Vagina (tissue), 2 donors: Measurements from ENCODE around the gene GPR173. TPM values are rescaled to one million over a fixed set of nuclear protein-coding genes. Genes with fewer than 3 reads are reported as not detected.

Experiments used
- DNase-seq, 2 donors: peaks; one replicate each; pipeline ENCODE4 v3.0.0-alpha.2; 2017; ENCODE audit errors: extremely low spot score in 2 of 2
- H3K27ac ChIP-seq: fragments of 200-600 bp; sonication (generic); one replicate; pipeline ENCODE4 v1.5.1; 2019
- H3K27me3 ChIP-seq: fragments of 200-600 bp; sonication (generic); one replicate; pipeline ENCODE4 v1.5.1; 2019
- H3K36me3 ChIP-seq, 2 donors: fragments of 200-600 bp; sonication (generic); one replicate each; pipeline ENCODE4 v1.5.1; 2017 to 2019
- H3K4me1 ChIP-seq: fragments of 200-600 bp; sonication (generic); one replicate; pipeline ENCODE4 v1.5.1; 2019
- H3K4me3 ChIP-seq, 2 donors: fragments of 200-600 bp; sonication (generic); 1 replicate in 1 of 2; 2 replicates in 1 of 2; pipeline ENCODE4 v1.5.1; 2016 to 2019
- H3K9me3 ChIP-seq: fragments of 200-600 bp; sonication (generic); one replicate; pipeline ENCODE4 v1.5.1; 2019
- POLR2A ChIP-seq, 2 donors: fragments of 450-650 bp; IDR thresholded peaks; one replicate each; pipeline ENCODE4 v1.6.1; 2017; ENCODE audit warnings: antibody characterized with exemption in 2 of 2, mild to moderate bottlenecking in 2 of 2, moderate library complexity in 2 of 2
- POLR2AphosphoS5 ChIP-seq, 2 donors: sonication (generic); formaldehyde crosslinking; IDR thresholded peaks; one replicate each; pipeline ENCODE4 v1.9.0; 2017; ENCODE audit warnings: antibody characterized with exemption in 2 of 2, mild to moderate bottlenecking in 2 of 2, low read depth in 1 of 2; ENCODE audit not compliant: insufficient read depth in 1 of 2
- intact Hi-C: fragments of 100-400 bp; cut with DNase I; formaldehyde crosslinking; loops from one replicate; pipeline ENCODE4 v1.15.1; 2023
- total RNA-seq: library from RNA; depleted of rRNA; stranded (reverse); fragments of >200 nt; gene quantifications from one replicate; pipeline ENCODE4 v1.2.3, GENCODE V29; 2016
- TF ChIP-seq, protein P1 (sequence below), 3 experiments: fragments of 450-650 bp in 2 of 3; fragments of 200-600 bp in 1 of 3; sonication (generic) in 1 of 3; IDR thresholded peaks; one replicate each; pipeline ENCODE4 v1.5.1; 2017 to 2019; ENCODE audit warnings: antibody characterized with exemption in 3 of 3, mild to moderate bottlenecking in 2 of 3, moderate library complexity in 2 of 3

Gene GPR173
- total RNA-seq, 1 donor from 2014 or later = 2.2 TPM

GRCh38 chrX:53114864-53115549 lies 66.4 kb downstream of the GPR173 start:
- intact Hi-C loops = no loop called here
- no peaks in the 10 kb centered on the region for H3K4me1 ChIP-seq
- peak overlapping the region; percentile 17 for H3K27ac ChIP-seq
- H3K4me3 ChIP-seq = no peak overlapping the region
- no peaks in the 10 kb centered on the region for H3K36me3 ChIP-seq
- no peaks in the 10 kb centered on the region for H3K27me3 ChIP-seq
- DNase-seq = no peak
- no peaks in the 10 kb centered on the region for H3K9me3 ChIP-seq
- TF ChIP-seq POLR2AphosphoS5 (IDR thresholded peaks at IDR 0.05; ENCODE audit: insufficient read depth in 1 of 2, low read depth in 1 of 2) = no peak
- TF ChIP-seq POLR2A (IDR thresholded peaks at IDR 0.05) = no peak
- TF ChIP-seq, protein P1, sequence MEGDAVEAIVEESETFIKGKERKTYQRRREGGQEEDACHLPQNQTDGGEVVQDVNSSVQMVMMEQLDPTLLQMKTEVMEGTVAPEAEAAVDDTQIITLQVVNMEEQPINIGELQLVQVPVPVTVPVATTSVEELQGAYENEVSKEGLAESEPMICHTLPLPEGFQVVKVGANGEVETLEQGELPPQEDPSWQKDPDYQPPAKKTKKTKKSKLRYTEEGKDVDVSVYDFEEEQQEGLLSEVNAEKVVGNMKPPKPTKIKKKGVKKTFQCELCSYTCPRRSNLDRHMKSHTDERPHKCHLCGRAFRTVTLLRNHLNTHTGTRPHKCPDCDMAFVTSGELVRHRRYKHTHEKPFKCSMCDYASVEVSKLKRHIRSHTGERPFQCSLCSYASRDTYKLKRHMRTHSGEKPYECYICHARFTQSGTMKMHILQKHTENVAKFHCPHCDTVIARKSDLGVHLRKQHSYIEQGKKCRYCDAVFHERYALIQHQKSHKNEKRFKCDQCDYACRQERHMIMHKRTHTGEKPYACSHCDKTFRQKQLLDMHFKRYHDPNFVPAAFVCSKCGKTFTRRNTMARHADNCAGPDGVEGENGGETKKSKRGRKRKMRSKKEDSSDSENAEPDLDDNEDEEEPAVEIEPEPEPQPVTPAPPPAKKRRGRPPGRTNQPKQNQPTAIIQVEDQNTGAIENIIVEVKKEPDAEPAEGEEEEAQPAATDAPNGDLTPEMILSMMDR (IDR thresholded peaks at IDR 0.05) = no peak

GRCh38 chrX:53115550-53115874 lies 66.9 kb downstream of the GPR173 start:
- H3K27ac ChIP-seq = peak overlapping the region; percentile 17

GRCh38 chrX:53116101-53116500 lies 67.5 kb downstream of the GPR173 start:
- H3K4me3 ChIP-seq = no peak overlapping the region

More at GRCh38 chrX:53115550-53115874, 66.9 kb downstream of the GPR173 start:
- H3K27me3 ChIP-seq = no peaks in the 10 kb centered on the region
- DNase-seq = no peak
- no peaks in the 10 kb centered on the region for H3K4me1 ChIP-seq
- TF ChIP-seq POLR2A (IDR thresholded peaks at IDR 0.05) = no peak
- TF ChIP-seq, protein P1 (IDR thresholded peaks at IDR 0.05) = no peak
- no peak for TF ChIP-seq POLR2AphosphoS5 (IDR thresholded peaks at IDR 0.05; ENCODE audit: insufficient read depth in 1 of 2, low read depth in 1 of 2)
- no peak overlapping the region for H3K4me3 ChIP-seq
- intact Hi-C loops = no loop called here
- H3K36me3 ChIP-seq = no peaks in the 10 kb centered on the region
- no peaks in the 10 kb centered on the region for H3K9me3 ChIP-seq

GRCh38 chrX:53122013-53122412 lies 73.4 kb downstream of the GPR173 start:
- Histone ChIP-seq H3K9me3 (no peaks in the 10 kb centered on the region), H3K27me3 (no peaks in the 10 kb centered on the region), H3K36me3 (no peaks in the 10 kb centered on the region), H3K4me1 (no peaks in the 10 kb centered on the region), H3K27ac (no peak overlapping the region), H3K4me3 (no peak overlapping the region)
- TF ChIP-seq POLR2A (IDR thresholded peaks at IDR 0.05) (no peak), POLR2AphosphoS5 (IDR thresholded peaks at IDR 0.05; ENCODE audit: insufficient read depth in 1 of 2, low read depth in 1 of 2) (no peak)
- TF ChIP-seq, protein P1 (IDR thresholded peaks at IDR 0.05) = no peak
- intact Hi-C loops = no loop called here
- DNase-seq = no peak

More at GRCh38 chrX:53116101-53116500, 67.5 kb downstream of the GPR173 start:
- no peak for DNase-seq
- Histone ChIP-seq H3K36me3 (no peaks in the 10 kb centered on the region), H3K27me3 (no peaks in the 10 kb centered on the region), H3K4me1 (no peaks in the 10 kb centered on the region), H3K9me3 (no peaks in the 10 kb centered on the region), H3K27ac (no peak overlapping the region)
- intact Hi-C loops = no loop called here
- no peak for TF ChIP-seq POLR2AphosphoS5 (IDR thresholded peaks at IDR 0.05; ENCODE audit: insufficient read depth in 1 of 2, low read depth in 1 of 2)
- TF ChIP-seq, protein P1 (IDR thresholded peaks at IDR 0.05) = no peak
- TF ChIP-seq POLR2A (IDR thresholded peaks at IDR 0.05) = no peak

DNA sequence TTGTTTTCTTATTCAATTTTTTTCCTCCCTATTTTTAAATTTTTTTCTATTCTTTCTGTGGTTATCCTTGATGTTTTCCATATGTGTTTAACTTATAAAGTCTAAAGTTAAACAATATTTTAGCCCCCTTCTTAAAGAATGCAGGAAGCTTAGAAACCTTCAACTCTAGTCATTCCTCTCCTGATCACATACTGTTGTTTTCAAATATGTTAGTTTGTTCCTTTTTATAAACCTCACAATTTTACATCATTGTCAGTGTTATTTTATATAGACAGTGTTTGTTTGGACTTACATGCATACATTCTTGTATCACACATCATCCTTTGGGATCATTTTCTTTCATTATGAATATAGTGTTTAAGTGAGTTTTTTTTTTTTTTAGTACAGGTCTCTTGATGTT lies 76.9 kb downstream of the GPR173 start:
- Histone ChIP-seq H3K9me3 (no peaks in the 10 kb centered on the region), H3K4me1 (no peaks in the 10 kb centered on the region)
- no peak for TF ChIP-seq POLR2A (IDR thresholded peaks at IDR 0.05)
- TF ChIP-seq, protein P1 (IDR thresholded peaks at IDR 0.05) = no peak
- TF ChIP-seq POLR2AphosphoS5 (IDR thresholded peaks at IDR 0.05; ENCODE audit: insufficient read depth in 1 of 2, low read depth in 1 of 2) = no peak

More for the DNA sequence above, 76.9 kb downstream of the GPR173 start:
- Histone ChIP-seq H3K27ac (no peak overlapping the region), H3K36me3 (no peaks in the 10 kb centered on the region), H3K4me3 (no peak overlapping the region), H3K27me3 (no peaks in the 10 kb centered on the region)
- DNase-seq = no peak
- intact Hi-C loops = no loop called here
